AG09309 (cell line): ENCODE measurements around the gene PRLR.
A peak's percentile ranks its signal among the peaks of the same experiment; 100 is the strongest.

Experiments used
- DNase-seq: peaks from one replicate; pipeline ENCODE4 v3.0.0-alpha.2; 2010; ENCODE audit warnings: low read depth
- H3K4me3 ChIP-seq: 2 replicates; pipeline ENCODE4 v1.5.1; 2011; ENCODE audit warnings: mild to moderate bottlenecking, low read depth, low read length, moderate library complexity; ENCODE audit not compliant: control insufficient read depth
- TF ChIP-seq, protein P1 (sequence below): IDR thresholded peaks from 2 replicates; pipeline ENCODE4 v1.5.1; 2011; ENCODE audit warnings: mild to moderate bottlenecking, low read depth, low read length, inconsistent platforms; ENCODE audit not compliant: insufficient read depth, control insufficient read depth; ENCODE audit errors: missing control alignments

The PRLR gene

GRCh38 chr5:35138232-35138631 is 92.1 kb downstream of the PRLR start:
- TF ChIP-seq, protein P1, sequence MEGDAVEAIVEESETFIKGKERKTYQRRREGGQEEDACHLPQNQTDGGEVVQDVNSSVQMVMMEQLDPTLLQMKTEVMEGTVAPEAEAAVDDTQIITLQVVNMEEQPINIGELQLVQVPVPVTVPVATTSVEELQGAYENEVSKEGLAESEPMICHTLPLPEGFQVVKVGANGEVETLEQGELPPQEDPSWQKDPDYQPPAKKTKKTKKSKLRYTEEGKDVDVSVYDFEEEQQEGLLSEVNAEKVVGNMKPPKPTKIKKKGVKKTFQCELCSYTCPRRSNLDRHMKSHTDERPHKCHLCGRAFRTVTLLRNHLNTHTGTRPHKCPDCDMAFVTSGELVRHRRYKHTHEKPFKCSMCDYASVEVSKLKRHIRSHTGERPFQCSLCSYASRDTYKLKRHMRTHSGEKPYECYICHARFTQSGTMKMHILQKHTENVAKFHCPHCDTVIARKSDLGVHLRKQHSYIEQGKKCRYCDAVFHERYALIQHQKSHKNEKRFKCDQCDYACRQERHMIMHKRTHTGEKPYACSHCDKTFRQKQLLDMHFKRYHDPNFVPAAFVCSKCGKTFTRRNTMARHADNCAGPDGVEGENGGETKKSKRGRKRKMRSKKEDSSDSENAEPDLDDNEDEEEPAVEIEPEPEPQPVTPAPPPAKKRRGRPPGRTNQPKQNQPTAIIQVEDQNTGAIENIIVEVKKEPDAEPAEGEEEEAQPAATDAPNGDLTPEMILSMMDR: no peak
- DNase-seq: peak; percentile 55
- no peak overlapping the region for H3K4me3 ChIP-seq

- TF ChIP-seq, protein P1: no peak
- no peak overlapping the region for H3K4me3 ChIP-seq
- peak; percentile 94 for DNase-seq
Measured at GRCh38 chr5:35136386-35136785, 93.9 kb downstream of the PRLR start.

- no peak overlapping the region for H3K4me3 ChIP-seq
- no peak for DNase-seq
- TF ChIP-seq, protein P1: no peak
Measured at GRCh38 chr5:35135239-35135700, 95.0 kb downstream of the PRLR start.

DNA sequence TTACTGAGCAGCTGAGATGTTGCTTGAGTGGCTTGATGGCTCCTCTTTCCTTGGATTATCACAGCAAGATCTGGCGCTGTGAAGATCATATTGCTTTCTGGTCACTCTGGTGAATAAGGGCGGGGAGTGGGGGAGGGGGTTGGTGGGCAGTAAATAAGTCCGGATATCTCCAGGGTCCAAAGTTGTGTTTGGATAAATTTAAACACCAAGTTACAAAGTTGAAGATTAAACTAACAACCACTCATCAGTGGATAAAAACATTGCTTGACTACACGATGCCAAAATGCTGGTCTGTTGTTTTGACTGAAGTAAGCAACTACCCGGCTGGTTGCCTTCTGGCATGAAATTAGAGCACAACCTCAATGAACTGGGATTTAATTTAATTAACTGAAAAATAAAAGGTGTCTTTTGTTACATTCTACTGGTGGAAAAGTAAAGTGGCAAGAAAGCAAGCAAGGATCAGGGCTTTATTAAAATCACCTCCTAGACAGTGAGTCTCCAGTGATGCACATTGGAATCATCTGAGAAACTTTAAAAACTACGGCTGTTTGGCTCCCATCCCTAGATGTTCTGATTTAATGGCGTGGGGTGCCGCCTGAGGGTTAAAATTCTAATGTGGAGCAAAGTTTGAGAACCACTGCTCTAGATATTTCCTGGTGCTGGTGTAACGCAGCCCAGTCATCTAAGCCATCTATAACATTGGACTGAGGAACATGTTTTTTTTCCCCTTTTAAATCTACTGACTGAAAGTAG is 95.8 kb downstream of the PRLR start:
- no peak for DNase-seq
- TF ChIP-seq, protein P1: no peak
- no peak overlapping the region for H3K4me3 ChIP-seq

DNA sequence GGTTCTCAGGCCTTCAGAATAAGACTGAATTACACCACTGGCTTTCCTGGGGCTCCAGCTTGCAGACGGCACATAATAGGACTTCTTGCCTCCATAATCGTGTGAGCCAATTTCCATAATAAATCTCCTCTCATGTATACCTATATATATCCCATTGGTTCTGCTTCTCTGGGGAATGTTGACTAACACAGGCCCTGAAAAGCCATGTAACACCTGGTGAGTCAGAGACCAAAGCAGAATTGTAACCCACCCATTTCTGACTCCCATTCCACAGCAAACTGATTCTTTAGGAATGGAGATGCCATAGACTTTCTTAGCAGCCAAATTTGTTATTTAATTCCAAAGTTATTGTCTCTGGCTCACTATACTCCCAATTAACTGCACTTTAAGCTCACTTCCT is 97.1 kb downstream of the PRLR start:
- TF ChIP-seq, protein P1: no peak
- DNase-seq: no peak
- H3K4me3 ChIP-seq: no peak overlapping the region

GRCh38 chr5:35131723-35132122 is 98.6 kb downstream of the PRLR start:
- no peak for DNase-seq
- H3K4me3 ChIP-seq: no peak overlapping the region
- TF ChIP-seq, protein P1: no peak
